Measurements from ENCODE around the gene FSD1.
"Not testable (repeated sequence)": the region's sequence is repeated elsewhere in the genome, so short reads cannot be mapped to it uniquely, and the experiment has no call there.

The FSD1 gene

DNA sequence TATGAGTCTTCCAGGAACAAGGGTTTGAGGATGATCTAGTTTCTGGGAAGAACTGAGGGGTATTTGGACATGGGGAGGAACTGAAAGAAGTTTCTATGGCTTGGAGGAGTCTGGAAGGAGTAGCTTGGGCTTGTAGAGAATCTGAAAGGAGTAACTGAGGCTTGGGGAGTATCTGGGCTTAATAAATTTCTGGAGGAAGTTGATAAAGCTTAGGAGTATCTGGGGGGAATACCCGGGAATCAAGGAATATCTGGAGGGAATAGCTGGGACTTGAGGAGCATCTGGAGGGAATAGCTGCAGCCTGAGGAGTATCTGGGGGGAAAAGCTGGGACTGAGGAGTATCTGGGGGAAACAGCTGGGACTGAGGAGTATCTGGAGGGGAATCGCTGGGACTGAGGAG lies 16.0 kb downstream of the FSD1 start:
- no peak for DNase-seq

DNA sequence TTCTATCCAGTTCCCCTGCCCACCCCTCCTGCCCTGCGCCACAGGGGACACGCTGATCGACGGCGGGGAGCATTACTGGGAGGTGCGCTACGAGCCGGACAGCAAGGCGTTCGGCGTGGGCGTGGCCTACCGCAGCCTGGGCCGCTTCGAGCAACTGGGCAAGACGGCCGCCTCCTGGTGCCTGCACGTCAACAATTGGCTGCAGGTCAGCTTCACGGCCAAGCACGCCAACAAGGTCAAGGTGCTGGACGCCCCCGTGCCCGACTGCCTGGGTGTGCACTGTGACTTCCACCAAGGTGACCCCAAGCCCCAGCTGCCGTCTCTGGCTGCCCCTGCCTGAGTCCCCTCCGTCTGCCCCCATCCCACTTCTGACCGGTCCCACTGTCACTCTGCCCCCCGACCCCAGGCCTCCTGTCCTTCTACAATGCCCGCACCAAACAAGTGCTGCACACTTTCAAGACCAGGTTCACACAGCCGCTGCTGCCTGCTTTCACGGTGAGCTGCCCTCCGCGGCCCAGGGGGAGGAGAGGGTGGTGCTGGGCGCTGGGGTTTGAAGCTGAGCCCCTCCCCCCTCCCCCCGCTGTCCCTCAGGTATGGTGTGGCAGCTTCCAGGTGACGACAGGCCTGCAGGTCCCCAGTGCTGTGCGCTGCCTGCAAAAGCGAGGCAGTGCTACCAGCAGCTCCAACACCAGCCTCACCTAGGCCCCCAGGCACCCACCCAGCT lies 18.7 kb downstream of the FSD1 start:
- no peak for DNase-seq

DNA sequence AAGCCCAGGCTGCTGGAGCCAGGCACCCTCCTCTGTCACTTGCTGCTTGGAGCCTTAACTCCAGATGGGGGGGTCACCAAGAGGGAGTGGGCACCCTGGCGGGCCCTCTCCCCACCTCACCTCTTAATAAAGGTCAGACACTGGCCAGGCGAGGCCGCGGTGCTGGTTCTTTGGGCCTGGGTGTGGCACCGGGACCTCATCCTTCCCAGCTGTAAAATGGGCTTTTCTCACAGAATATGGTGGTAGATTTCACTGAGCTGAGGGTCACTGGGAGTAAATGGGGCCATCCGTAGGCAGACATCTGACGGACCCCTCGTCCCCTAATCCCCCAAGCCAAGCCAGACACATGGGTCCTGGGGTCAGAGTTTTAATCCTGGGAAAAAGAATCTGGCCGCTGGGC lies 19.3 kb downstream of the FSD1 start:
- no peak for DNase-seq

DNA sequence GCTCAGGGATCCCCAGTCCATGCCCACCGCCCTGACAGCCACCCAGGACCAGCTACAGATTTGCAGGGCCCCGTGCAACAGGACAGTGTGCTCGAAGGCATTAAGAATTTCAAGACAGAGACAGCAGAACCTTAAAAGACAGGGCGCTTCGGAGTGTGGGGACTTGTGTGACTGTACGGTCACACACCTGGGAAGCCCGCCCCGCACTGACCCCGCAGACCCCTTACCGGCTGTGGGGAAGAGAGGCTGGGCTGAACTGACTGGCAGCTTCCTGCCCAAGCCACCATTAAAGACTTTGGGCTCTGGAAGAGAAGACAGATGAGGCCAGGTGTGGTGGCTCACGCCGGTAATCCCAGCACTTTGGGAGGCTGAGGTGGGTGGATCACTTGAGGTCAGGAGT lies 19.8 kb downstream of the FSD1 start:
- no peak for DNase-seq

DNA sequence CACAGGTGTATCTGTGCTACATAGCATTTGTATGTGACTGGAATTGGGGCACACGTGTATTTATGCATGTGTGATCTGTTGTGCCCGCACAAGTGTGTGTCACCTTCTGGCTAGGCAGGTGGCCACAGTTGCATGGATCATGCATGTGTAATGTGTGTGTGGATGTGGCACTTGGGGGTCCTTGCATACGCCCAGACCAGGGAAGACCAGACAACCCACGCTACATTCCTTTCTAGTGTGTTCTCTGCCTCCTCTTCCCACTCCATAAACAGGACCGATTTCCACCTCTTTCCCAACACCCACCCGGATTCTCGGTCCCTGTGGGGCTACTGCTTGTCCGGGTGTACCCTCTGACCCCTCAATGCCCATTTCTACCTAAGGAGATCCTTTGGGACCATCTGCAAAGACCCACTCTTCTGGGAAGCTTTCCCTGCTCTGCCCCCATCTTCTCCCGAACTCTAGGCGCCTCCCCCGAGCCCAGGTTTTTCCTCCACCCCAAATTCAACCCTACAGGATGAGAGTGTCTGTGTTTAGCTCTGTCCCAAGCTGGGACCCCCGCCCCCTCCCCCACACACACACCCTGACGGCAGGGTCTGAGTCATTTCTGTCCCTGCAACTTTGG lies 21.9 kb downstream of the FSD1 start:
- DNase-seq = no peak

DNA sequence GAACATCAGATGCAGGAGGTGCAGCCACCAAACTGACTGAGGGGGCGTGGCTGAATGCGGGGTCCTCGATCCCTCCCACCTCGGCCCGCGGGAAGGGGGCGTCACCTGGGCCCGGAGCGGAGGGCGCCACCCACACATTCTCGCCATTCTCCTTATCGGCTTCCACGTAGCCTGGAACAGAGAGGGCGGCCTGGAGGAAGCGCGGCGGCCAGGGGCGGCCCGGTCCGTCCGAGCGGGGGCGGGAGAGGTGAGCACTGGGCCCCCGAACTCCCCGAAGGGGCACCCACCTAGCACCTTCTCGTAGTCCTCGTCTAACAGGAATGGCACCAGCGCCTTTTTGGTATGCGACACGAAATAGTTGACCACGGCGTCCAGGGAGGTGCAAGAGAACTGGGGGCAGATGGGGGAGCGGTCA lies 22.4 kb downstream of the FSD1 start:
- no peak for DNase-seq

DNA sequence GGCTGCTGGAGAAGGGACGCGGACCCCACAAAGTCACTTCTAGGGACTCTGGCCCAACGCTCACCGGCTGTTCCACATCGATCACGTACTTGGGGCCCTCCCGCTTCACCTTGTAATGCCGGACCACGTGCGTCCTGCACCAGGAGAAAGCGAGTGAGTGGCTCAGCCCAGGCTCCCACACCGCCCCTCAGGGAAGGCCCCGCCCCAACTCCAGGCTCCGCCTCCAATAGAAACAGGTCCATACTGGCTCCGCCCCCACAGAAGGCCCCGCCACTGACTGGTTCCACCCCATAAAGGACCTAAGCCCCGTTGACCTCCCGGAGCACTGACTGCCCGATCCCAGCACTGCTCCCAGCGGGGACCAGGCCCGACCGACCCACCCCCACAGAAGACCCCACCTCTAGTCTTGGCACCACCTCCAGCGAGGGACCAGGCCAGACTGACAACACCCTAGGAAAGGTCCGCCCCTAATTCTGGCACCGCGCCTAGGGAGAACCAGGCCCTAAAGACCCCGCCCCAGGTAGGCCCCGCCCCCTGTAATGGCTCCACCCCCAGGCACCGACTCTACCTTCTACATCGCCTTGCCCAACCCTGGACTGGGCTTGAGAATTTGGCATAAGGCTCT lies 23.0 kb downstream of the FSD1 start:
- no peak for DNase-seq

DNA sequence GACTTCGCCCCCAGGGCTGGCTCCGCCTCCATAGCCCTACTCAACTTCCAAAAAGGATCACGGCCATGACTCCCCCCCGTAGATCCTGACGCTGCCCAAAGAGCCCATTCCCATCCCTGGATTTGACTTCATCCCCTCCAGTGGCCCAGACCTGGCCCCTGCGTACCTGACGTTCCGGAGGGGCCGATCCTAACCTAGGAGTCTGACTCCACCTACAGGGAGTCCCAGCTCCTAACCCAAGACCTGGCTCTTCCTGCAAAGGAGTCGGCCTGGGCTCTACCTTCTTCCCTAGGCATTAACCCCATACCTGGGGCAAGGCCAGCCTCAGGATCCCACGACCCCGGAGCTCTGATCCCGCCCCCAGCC lies 23.5 kb downstream of the FSD1 start:
- no peak for DNase-seq

DNA sequence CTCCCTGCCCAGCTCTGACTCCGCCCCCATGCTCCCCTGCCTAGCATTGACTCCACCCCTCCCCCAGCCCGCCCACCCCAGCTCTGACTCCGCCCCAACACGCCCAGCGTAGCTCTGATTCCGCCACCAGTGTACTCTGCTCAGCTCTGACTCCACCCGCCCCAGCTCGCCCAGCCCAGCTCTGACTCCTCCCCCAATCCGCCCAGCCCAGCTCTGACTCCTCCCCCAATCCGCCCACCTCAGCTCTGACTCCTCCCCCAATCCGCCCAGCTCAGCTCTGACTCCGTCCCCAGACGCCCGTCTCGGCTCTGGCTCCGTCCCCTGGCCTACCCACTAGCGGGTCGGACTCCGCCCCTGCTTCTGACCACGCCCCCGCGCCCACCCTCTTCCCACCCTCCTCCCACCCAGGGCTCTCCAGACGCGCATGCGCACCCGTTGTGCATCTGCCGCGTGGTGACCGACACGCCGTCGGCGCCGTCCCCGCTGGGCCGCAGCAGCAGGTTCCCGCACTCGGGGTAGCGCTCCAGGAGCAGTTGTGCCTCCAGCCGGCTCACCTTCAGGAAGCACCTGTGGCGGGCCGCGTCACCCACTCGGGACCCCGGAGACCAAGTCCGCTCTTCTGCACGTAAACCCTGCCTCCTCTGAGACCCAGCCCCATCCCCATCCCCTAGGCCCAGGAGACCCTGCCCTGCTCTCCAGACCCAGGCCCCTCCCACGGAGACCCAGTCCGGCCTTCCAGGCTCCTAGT lies 24.0 kb downstream of the FSD1 start:
- no peak for DNase-seq

DNA sequence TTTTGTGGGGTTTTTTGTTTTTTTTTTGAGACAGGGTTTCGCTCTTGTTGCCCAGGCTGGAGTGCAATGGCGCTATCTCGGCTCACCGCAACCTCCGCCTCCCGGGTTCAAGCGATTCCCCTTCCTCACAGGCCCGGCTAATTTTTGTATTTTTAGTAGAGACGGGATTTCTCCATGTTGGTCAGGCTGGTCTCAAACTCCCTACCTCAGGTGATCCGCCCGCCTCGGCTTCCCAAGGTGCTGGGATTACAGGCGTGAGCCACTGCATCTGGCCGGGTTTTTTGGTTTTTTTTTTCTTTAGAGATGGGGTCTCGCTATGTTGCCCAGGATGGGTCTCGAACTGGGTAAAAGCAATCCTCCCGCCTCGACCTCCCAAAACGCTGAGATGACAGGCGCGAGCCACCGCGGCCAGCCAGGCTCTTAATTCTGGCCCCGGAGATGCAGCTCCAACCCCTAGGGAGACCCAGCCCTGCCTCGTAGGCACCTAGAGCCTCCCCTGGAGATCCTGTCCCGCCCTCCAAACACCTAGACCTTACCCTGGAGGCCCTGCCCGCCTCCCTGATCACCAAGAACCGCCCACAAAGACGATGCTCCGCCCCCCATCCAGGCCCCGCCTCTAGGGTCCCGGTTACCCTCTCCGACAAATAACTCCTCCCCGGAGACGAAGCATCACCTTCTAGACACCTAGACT lies 24.7 kb downstream of the FSD1 start:
- DNase-seq = not testable (repeated sequence)

DNA sequence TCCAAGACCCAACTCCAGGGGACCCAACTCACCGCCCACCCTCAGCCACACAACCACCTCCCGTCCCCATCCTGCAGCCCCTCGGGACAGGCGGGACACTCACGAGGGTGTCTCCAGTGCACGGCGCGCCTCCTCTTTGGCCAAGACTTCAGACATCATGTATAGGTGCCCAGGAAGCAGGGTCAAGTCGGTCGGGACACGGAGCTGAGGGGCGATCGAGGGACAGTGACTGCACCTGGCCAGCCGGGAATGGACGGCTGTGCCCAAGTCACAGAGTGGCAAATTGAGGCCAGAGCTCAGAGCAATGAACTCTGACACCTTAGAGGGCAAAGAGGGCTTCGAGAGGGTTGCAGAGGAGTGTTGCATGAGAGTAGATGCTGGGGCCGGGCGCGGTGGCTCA lies 25.5 kb downstream of the FSD1 start:
- DNase-seq = no peak

DNA sequence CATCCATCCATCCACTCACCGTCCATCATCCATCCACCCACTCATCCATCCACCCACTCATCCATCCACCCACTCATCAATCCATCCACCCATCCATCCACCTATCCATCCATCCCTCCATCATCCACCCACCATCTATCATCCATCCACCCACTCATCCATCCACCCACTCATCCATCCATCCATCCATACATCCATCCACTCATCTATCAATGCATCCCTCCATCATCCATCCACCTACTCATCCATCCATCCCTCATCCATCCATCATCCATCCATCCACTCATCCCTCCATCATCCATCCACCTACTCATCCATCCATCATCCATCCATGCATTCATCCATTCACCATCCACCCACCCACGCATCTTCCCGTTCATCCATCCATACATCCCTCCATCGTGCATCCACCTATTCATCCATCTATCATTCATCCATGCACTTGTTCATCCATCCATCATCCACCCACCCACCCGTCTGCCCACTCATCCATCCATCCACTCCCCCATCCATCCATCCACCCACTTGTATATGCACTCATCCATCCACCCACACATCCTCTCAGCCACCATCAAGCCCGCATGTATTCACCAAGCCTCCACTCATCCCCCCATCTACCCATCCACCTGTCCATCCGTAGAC lies 30.7 kb downstream of the FSD1 start:
- no peak for DNase-seq

DNA sequence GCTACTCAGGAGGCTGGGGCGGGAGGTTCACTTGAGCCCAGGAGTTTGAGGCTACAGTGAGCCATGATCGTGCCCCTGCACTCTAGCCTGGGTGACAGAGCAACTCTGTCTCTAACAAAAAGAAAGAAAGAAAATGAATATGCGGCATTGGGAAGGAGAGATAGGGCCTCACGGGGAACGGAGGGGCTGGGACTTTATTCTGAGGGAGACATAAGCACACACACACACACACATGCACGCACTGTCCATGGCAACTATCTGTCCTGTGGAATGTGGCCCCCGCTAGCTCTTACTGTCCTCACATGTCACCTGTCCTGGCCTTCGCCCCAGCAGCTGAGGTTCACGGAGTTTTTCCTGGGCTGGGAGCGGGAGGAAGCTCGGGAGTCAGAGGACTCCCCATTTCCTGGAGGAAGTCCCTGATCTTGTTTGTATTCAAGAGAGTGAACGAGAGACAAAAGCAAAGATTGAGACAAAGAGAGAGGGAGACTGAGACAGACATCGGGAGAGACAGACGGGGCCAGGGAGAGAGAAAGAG lies 33.6 kb downstream of the FSD1 start:
- DNase-seq = no peak

DNA sequence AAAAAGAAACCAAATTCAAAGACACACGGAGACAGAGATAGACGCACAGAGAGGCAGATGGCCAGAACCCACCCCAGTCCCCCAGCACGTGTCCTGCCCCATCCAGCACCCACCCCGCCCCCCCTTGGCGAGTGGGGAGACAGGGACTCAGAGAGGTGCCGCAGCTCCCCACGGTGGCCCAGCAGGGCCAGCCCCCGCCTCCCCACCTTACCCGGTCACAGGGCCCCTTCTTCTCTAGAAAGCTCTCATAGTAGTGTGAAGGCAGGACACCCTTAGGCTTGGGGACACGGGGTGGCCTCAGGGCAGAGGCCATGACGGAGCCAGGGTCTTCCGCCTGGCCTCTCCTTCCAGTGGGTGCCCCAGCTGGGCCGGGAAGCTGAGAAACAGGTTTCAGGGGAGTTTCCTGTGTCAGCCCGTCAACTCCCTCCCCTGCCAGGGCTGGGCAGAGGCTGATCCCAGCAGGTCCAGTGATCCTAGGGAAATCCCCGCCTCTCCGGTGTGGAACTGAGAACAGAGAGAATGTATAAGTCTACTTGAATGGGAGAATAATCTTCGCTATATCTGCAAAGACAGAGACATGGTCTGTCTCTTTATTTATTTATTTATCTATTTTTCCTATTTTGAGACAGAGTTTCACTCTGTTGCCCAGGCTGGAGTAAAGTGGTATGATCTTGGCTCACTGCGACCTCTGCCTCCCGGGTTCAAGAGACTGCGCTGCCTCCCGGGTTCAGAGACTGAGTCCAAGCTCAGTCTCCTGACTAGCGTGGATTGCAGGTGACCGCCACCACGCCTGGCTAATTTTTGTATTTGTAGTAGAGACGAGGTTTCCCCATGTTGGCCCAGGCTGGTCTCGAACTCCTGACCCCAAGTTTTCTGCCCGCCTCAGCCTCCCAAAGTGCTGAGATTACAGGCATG lies 34.3 kb downstream of the FSD1 start, which contains the start of gene STAP2:
TSS of gene STAP2 (minus strand) at position 387 of the 915 bp plus-strand sequence. CDS start at position 313, 74 bp downstream.
- peak in 1 of 2 experiments; percentile 7 for DNase-seq

DNA sequence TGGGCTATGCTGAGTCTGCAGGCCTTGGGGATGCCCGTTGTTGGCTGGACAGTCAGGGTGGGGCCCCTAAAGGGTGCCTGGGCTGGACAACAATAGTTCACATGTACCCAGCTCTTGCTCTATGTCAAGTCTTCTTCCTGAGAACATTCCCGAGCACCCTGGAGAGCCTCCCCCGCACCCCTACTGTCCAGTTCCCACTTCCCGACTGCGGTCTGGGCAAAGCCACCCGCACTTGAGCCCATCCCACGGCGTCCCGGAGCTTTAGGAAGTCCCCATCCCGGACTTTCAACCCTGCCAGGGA lies 37.9 kb downstream of the FSD1 start:
- no peak for DNase-seq

DNA sequence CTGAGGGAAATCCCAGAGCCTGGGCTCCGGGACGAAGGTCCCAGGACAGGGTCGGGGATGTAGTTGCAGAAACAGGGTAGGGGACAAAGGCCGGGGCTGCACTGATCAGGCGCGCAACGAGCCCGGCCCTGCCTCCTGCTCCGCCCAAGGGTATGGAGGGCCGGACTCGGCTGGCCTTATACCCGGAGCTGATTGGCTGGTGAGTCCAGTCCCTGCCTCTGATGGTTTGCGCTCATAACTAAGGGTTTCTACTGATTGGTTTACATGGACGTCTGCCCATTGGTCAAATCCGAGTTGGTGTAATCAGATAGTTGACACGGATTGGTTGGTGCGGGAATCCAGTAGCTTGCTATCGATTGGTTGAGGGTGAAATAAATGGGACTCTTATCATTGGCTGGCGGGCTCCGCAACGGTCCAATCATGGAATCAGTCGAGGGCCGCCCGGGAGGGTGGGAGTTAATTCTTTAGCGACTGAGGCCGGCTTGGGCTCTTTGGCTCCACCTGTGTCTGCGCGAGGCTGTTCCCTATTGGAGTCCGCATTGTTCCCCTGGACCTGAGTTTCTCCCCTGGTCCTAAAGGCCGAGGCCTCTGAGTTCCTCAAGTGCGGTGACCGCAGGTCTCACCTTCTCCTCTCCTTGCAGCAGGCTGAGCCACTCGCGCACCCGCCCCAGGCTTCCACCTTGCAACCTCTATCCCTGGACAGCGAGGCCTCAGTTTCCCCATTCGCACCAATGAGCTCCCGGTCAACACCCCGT lies 38.4 kb downstream of the FSD1 start:
- DNase-seq = peak; percentile 99 to 100

DNA sequence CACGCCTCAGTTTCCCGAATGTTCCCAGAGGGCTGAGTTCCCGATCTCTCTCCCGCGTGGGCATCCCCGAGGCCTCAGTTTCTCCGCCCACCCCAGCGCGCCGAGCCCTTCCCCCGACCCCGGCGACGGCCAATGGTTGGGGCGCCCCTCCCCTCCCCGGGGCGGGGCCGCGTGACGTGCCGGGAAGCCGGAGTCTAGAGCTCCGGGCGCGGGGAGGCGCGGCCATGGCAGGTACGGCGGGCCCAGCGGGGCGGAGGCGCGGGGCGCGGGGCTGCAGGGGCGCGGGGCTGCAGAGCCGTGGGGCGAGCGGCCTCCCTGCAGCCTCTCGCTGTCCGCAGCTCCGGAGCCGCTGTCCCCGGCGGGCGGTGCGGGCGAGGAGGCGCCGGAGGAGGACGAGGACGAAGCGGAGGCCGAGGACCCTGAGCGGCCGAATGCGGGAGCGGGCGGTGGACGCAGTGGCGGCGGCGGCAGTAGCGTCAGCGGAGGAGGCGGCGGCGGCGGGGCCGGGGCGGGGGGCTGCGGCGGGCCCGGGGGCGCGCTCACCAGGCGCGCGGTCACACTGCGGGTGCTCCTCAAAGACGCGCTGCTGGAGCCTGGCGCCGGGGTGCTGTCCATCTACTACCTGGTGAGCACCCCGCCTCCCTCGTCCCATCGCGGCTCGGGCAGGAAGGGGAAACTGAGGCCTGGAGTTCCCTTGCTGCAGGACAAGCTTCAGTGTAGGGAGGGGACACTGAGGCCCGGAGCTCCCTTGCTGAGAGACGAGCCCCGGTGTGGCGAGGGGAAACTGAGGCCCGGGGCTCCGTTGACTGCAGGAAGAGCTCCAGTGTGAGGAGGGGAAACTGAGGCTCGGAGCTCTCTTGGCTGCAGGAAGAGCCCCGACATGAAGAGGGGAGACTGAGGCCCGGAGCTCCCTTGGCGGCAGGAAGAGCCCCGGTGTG lies 39.2 kb downstream of the FSD1 start, which contains the start of gene MPND:
TSS of gene MPND (plus strand) at position 193 of the 938 bp plus-strand sequence. CDS start at position 225, 32 bp downstream.
- DNase-seq = peak; percentile 72 to 85

DNA sequence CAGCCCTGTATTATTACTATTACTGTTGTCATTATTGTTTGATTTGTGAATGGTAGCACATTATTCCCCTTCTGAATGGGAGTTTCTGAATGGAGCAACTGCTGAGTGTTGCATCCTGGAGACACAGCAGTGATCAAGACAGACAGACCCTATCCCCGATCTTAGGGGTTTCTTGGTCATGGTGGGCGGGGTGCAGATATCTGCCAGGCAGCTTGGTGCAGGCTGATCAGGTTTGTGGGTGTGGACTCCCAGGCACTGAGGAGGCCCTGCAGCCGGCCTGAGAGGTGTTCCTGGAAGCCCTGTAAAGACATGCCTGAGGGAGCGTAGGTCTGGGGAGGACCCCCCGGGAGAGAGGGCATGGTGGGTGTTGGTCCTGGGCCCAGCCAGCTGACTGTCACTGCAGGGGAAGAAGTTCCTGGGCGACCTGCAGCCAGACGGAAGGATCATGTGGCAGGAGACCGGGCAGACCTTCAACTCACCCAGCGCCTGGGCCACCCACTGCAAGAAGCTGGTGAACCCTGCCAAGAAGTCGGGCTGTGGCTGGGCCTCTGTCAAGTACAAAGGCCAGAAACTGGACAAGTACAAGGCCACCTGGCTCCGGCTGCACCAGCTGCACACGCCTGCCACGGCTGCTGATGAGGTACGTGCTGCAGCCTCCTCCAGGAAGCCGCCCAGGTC lies 41.1 kb downstream of the FSD1 start:
- no peak for DNase-seq

DNA sequence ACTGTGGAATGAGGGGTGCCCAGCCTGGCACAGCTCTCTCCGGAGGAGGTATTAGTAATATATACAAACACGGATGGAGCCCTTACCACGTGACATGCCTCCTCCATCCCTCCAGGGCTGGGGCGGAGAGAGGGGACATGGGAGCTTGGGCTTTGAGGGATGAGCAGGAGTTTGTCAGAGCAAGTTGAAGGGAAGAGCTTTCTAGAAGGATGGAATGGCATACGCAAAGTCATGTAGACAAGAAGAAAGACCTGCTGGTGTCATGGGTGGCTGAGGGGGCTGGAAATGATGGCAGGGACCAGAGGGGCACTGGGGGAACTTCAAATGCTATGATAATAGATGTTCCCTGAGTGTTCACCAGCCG lies 41.6 kb downstream of the FSD1 start:
- DNase-seq = no peak

Data from NCI-H2081 (cell line).